A673 (cell line): ENCODE results near the gene PJA2. TPM values are rescaled to one million over a fixed set of nuclear protein-coding genes. Genes with fewer than 3 reads are reported as not detected.

Experiments used
- BruUV-seq: library from RNA; stranded (reverse); fragments of 400-500 nt; replicated peaks from 2 replicates; lab custom pipeline; 2021; lab: Mats Ljungman, UMichigan
- CTCF ChIA-PET: fragments of 300-600 bp; sonication (Branson Sonifier 250); formaldehyde crosslinking; loops from one replicate; lab custom pipeline; 2022; ENCODE audit warnings: antibody characterized with exemption; lab: Charles Lee
- POLR2A ChIA-PET: fragments of 300-600 bp; sonication (Branson Sonifier 250); formaldehyde crosslinking; loops from one replicate; lab custom pipeline; 2022; ENCODE audit warnings: antibody characterized with exemption; ENCODE audit not compliant: low non-redundant PET; lab: Charles Lee
- DNase-seq: peaks from one replicate; pipeline ENCODE4 v3.0.0-alpha.2; 2015; ENCODE audit warnings: low spot score
- H3K27ac ChIP-seq: fragments of 200-600 bp; sonication (generic); 2 replicates; pipeline ENCODE4 v1.5.1; 2016; ENCODE audit warnings: mixed run types, low read depth, mild to moderate bottlenecking, mixed read lengths, antibody characterized with exemption, low read length; ENCODE audit not compliant: poor library complexity, severe bottlenecking
- H3K27me3 ChIP-seq: fragments of 200-600 bp; sonication (generic); replicated peaks from 2 replicates; pipeline ENCODE4 v1.6.1; 2017; ENCODE audit warnings: mixed run types, low read depth, mild to moderate bottlenecking, mixed read lengths, antibody characterized with exemption, low read length; ENCODE audit not compliant: insufficient read depth, poor library complexity
- H3K36me3 ChIP-seq: fragments of 200-600 bp; sonication (generic); 2 replicates; pipeline ENCODE4 v1.6.1; 2016; ENCODE audit warnings: mixed run types, mild to moderate bottlenecking, mixed read lengths, antibody characterized with exemption, low read length; ENCODE audit not compliant: insufficient read depth, poor library complexity, severe bottlenecking
- H3K4me1 ChIP-seq: fragments of 200-600 bp; sonication (generic); 2 replicates; pipeline ENCODE4 v1.6.1; 2017; ENCODE audit warnings: mixed run types, mild to moderate bottlenecking, mixed read lengths, antibody characterized with exemption, low read length; ENCODE audit not compliant: insufficient read depth, poor library complexity, severe bottlenecking
- H3K4me3 ChIP-seq: fragments of 200-600 bp; sonication (generic); 2 replicates; pipeline ENCODE4 v1.5.1; 2016; ENCODE audit warnings: low read depth, mixed run types, mild to moderate bottlenecking, mixed read lengths, low read length; ENCODE audit not compliant: poor library complexity, severe bottlenecking
- H3K9me3 ChIP-seq: fragments of 200-600 bp; sonication (generic); 2 replicates; pipeline ENCODE4 v1.6.1; 2016; ENCODE audit warnings: mixed run types, low read depth, mild to moderate bottlenecking, mixed read lengths, antibody characterized with exemption, low read length; ENCODE audit not compliant: poor library complexity, severe bottlenecking
- CTCF ChIP-seq: fragments of 300-800, 200-600 bp; sonication (generic); conservative IDR thresholded peaks from 2 replicates; pipeline ENCODE4 v1.5.1; 2017; ENCODE audit warnings: low read depth, mild to moderate bottlenecking, antibody characterized with exemption, low read length, moderate library complexity, mixed read lengths
- EZH2 ChIP-seq: fragments of 200-600 bp; sonication (generic); IDR thresholded peaks from 2 replicates; pipeline ENCODE4 v1.6.1; 2017; ENCODE audit warnings: borderline replicate concordance, low read depth, mild to moderate bottlenecking, mixed read lengths, antibody characterized with exemption, low read length; ENCODE audit not compliant: poor library complexity, severe bottlenecking
- intact Hi-C: fragments of 100-400 bp; cut with micrococcal nuclease; formaldehyde crosslinking; loops from one replicate; pipeline ENCODE4 v1.10.0; 2022; ENCODE audit not compliant: unreplicated experiment
- total RNA-seq: library from RNA; stranded (reverse); gene quantifications from 2 replicates; pipeline ENCODE4 v1.2.3, GENCODE V29; 2021

Gene PJA2
- total RNA-seq, 1 experiment from 2014 or later, result 47.3 TPM

GRCh38 chr5:109378095-109378494, 31.7 kb downstream of the PJA2 start:
- no peaks in the 10 kb centered on the region for H3K9me3 ChIP-seq
- intact Hi-C loops, result no loop called here
- no peak for DNase-seq
- H3K4me1 ChIP-seq, result peaks cover 15% of the 10 kb centered on the region
- BruUV-seq, result no TSS peak
- ChIA-PET CTCF (no interaction called here), POLR2A (no interaction called here)
- TF ChIP-seq EZH2, result no peak
- no peak for TF ChIP-seq CTCF
- no peaks in the 10 kb centered on the region for H3K27me3 ChIP-seq
- peaks cover 44% of the 10 kb centered on the region for H3K36me3 ChIP-seq
- no peak overlapping the region for H3K27ac ChIP-seq
- H3K4me3 ChIP-seq, result no peak overlapping the region

- POLR2A ChIA-PET, result no interaction called here
- no peaks in the 10 kb centered on the region for H3K27me3 ChIP-seq
- intact Hi-C loops, result no loop called here
- peaks cover 15% of the 10 kb centered on the region for H3K4me1 ChIP-seq
- no TSS peak for BruUV-seq
- no peak overlapping the region for H3K27ac ChIP-seq
- no peak for DNase-seq
- peaks cover 25% of the 10 kb centered on the region for H3K36me3 ChIP-seq
- no peak overlapping the region for H3K4me3 ChIP-seq
- no peaks in the 10 kb centered on the region for H3K9me3 ChIP-seq
- TF ChIP-seq CTCF (0 out of 2 replicates have a peak, but pooled peaks have one; percentile 18), EZH2 (no peak)
- CTCF ChIA-PET, result no interaction called here
Measured at GRCh38 chr5:109374625-109375024, 35.1 kb downstream of the PJA2 start.

GRCh38 chr5:109373932-109374331, 35.8 kb downstream of the PJA2 start:
- Histone ChIP-seq H3K36me3 (peaks cover 20% of the 10 kb centered on the region), H3K4me1 (peaks cover 15% of the 10 kb centered on the region), H3K9me3 (no peaks in the 10 kb centered on the region), H3K27ac (no peak overlapping the region), H3K27me3 (no peaks in the 10 kb centered on the region), H3K4me3 (no peak overlapping the region)
- DNase-seq, result no peak
- intact Hi-C loops, result no loop called here
- ChIA-PET POLR2A (no interaction called here), CTCF (no interaction called here)
- BruUV-seq, result no TSS peak
- TF ChIP-seq CTCF (no peak), EZH2 (no peak)
